CD4-positive, alpha-beta T cell treated with Interleukin-1 beta for 1 hour (primary cell): ENCODE results near the gene GLIS1.

ENCODE experiments used
- DNase-seq, 2 donors: peaks; one replicate each; pipeline ENCODE4 v3.0.0-alpha.2; 2020 to 2022

The GLIS1 gene

DNA sequence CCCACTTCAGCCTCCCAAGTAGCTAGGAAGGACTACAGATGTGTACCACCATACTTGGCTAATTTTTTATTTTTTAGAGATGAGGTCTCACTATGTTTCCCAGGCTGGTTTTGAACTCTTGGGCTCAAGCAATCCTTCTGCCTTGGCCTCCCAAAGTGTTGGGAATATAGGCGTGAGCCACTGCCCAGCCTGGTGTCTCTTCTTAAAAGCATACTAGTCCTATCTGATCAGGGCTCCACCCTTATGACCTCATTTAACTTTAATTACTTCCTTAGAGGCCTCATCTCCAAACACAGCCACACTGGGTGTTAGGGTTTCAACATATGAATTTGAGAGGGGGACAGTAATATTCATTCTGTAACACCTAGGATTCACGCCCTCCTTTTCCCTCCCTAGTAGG, 130.9 kb downstream of the GLIS1 start:
- DNase-seq: no peak

DNA sequence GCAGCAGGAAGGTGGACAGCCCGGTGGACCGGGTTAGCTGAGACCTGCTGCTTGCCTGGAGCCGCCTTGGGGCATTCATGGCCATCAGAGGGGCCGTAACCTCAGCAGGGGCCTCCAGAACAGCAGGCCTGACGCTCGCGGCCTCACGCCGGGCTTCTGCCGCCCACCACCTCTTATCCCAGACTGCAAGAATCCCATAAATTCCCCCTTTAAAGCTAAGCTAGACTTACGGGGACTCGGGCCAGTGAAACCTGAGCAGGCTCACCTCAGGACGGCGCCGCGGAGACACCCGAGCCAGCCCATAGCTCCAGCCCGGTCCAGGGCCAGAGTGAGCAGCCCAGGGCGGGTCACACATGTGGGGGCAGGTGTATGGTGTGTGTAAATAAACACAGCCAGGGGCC, 132.3 kb downstream of the GLIS1 start:
- DNase-seq: no peak

DNA sequence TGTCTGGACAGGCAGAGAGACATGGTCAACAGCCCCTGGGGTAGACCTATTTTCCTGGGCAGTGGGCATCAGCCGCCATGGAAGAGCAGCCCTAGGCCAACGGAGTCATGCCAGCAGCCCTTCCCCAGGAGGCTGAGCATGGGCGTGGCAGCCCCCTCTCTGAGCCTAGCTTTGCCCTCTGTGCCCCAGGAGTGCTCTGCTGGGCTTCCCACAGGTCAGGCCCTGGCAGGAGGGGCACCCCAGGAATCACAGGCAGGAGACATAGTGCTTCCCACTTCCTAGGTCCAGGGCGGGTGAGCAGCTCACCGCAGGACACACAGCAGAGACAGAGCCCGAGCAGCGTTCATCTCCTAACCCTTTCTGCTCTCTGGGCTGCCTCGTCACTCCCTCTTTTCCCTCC, 132.8 kb downstream of the GLIS1 start:
- no peak for DNase-seq

DNA sequence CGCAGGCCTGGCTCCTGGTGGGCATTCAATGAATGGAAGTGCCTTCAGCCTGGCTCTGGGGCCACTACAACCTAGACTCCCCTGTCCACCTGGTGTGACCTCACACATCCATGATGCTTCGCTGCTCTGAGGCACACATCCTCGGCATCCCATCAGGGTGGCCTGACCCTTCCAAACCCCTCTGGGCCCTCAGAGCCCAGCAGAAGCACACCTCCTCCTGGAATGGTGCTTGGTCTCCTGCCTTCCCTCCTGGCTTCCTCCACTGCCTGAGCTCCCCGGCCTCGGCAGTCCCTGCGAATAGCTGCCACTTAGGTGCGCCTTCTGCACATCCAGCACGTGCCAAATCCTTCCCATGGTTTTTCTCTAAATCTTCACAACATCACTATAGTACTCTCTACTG, 133.8 kb downstream of the GLIS1 start:
- DNase-seq: no peak

DNA sequence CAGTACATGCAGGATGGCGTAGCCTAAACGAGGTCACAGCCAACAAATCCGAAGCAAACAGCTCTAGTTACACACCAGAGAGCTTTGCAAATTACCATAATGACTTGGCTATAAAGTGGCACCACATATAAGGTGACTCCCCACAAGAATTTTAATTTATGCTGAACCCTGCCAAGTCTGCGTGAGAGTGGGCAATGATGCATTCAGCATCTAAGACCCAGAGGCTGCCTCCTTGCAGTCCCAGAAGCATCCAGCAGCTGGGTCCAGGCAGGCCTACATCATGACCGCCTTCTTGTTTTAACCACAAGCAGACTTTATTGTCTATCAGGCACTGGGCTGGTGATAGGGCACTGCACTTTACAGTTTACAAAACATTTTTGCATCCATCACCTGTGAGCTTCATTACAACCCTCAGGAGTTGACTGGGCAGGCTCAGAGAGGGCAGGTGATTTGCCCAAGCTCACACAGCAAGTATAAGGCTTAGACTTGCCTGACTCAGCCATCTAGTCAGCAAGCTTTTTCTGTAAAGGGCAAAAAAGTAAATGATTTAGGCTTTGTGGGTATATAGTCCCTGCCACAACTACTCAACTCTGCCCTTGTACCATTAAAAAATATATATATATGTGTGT, 134.6 kb downstream of the GLIS1 start:
- DNase-seq: no peak

DNA sequence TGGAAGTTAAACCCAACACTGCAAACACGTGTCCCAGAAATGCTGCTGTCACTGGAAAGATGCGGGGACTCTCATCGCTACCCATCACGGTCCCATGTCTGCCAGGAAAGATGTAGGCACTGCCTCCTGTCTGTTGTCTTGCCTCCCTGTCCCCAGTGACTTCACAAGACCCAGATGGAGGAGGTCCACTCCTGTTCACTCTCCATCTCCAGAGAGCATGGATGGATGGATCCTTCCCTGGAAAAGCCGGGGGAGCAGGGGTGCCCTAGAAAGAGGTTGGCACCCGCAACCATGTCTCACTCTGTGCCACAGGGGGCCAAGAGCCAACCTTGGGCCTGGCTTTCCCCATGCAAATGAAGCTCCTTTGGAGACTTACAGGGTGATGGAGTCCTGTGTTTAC, 135.5 kb downstream of the GLIS1 start:
- DNase-seq: no peak

DNA sequence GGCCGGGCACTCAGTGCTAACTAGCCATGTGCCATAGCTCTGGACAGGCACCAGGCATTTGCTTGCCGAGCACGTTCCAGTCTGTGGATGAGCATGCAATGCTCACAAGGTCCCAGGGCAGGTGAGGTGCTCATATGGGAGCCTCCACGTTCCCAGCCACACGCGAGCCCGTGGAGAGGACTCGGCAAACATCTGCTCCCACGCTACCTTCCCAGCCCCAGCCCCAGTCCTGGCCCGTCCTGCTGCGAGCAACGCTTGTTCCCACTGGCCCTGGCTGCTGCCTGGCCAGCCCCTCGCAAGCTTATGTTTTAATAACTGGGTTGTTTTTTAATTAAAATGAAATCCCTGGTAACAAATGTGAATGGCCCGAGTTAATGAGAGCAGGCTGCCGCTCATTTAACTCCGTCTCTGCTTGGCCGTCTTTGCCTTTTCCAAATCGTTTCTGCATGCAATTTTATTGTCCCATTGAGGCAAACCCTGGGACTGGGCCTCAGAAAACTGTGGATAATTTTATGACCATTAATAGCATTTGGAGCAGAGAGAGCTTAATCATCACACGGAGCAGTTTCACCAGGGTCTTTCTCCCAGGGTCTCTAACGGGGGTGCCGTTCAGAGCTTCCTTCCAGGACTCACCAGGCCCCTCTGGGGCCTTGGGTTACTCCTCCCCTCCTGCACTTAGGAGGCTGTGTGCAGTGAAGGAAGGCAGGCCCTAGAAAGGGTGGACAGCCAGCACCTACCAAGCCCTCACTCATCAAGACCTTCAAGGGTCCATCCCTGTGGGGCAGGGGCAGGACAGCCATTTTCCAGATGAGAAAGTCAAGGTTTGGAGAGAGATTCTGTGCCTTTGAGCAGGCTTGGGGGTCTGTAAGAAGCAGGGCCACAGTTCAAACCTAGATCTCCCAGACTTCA, 136.8 kb downstream of the GLIS1 start:
- DNase-seq: no peak

DNA sequence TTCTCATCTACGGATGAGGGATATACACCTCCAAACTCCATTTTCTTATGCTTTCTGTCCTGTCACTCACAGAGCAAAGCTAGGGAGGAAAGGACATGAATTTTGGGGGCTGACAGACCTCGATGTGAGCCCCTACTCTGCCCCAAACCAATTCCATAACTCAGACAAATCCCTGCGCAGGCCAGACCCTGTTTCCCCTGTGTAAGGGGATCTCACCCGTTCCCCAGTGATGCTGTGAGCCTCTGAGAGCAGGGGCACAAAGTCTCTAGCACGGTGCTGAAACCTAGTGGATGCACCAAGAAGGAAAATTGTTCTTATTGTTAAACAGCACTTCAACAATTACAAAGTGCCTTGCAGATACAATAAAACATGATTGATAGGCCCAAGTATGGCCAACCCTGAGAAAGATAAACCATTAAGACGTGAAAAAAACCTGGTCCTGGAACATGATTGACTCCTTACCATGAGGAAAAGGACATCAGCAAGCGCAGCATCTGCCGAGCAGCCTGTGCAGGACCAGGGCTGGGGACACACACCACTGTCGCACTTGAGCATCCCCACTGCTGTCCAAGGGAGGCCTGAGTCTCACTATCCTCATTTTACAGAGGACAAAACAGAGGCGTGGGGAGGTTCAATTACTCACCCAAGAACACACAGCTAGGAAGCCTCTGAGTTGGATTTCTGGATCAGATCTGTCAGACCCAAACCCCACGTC, 137.8 kb downstream of the GLIS1 start:
- DNase-seq: no peak

DNA sequence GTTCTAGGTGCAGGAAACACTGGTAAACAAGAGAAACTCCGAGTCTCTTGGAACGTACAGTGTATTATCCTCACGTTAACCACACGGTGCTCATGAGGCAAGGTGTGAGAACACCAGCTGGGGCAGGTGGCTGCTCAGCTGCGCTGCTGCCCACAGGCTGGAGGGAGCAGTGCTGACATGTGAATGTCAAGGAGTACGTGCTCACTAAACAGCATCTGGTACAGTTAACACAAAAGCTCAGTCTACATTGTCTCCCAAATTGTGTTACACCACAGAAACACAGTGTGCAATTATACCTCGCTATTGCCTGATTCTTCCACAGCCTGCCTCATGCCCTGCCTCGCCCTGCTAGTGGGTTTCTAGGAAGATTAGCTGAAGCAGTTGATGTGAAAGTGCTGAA, 138.4 kb downstream of the GLIS1 start:
- DNase-seq: peak; percentile 29 to 36

DNA sequence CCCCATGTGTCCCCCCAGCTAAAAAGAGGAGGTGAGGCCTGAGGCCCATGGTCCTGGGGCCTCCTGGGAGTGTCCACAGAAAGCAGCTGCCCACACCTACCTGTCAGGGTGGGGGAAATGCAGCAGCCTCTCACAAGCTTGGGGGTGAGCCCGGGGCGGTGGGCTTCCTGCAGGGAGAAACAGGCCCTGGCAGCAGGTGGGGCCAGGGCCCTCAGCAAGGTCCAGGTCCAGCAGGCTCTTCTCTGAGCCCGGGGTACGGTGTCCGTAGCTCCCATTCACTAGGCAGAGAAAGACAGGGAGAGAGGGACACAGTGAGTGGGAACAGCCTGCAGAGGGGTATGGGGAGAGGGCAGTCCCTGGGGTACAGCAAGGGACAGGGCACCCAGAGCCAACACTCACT, 139.0 kb downstream of the GLIS1 start:
- no peak for DNase-seq

DNA sequence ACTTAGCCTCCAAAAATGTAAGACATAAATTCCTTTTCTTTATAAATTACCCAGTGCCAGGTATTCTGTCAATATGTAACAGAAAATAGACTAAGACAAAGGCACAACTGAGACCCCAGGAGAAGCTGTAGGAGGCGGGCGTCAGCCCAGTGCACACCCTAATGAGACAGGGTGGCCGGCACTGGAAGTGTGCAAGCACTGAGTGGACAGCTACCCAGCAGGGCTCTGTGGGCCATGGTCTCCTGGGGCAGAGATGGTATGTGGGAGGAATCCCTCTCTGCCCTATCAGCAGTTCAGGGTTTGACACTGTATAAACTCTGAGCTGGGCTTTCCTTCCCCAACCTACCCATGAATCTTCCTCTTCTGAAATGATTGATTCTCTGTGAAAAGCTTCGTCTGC, 139.5 kb downstream of the GLIS1 start:
- DNase-seq: no peak

DNA sequence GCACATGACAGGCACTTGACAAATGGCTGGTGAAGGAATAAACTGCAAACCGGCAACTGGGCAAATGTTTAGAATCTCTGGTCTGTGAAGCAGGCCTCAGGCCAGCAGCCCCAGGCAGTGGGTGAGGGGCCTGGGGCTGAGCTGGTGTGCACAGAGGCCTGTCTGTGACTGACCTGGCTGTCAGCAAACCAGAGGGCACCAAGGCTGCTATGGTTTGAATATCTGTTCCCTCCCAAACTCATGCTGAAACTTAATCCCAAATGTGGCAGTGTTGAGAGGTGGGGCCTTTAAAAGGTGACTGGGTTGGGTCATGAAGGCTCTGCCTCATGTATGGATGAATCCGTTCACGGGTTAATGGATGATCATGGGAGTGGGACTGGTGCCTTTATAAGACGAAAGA, 140.0 kb downstream of the GLIS1 start:
- no peak for DNase-seq

DNA sequence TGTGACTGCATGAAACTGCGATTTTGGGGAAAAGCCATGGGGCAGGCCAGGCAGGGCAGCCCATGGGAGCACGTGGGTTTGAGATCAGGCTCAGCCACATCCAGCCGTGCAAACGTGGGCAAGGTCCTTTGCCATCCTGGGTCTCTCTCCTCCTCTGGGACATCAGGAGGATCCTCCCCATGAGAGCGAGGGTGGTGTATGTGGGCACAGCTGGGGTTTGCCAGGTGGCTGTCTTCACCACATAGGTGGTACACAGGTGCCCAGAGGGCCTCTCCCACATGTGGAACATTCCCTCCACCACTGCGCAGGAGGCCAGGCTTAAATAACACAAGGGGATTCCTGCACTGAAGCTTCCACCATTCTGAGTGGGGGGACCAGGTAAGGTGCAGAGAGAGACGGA, 143.1 kb downstream of the GLIS1 start:
- no peak for DNase-seq

DNA sequence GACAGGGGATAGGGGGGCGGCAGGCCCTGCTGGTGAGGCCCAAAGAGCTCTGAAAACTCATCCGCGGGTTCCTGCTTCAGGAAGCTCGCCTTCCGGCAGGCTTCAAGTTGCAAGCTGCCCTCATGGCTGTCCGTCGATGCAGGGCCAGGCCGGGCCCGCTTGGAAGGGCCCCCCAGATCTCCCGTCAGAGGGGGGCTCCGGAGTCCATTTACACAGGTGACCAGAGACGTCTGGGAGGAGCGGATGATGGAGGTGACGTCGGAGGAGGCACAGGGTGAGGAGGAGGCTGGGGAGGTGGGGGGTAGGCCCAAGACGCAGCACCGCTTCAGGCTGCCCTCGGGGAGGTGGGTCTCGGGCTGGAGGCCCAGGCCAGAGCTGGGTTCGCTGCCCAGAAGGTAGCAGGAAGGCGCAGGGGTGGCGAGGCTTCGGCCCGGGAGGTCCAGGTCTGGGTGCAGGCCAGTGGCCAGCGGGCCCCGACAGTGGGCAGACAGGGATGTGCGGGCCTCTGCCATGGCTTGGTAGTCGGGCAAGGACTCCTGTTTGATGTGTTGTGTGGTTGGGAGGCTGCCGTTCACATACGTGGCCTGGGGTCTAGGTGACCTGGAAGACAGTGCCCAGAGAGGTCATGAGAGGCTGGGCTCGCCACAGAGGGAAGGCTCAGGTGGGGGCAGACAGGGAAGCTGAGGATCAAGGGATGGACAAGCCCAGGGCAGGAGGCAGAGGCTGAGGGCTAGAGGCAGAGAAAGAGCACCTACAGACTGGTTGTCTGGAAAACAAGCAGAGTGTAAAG, 144.4 kb downstream of the GLIS1 start:
- no peak for DNase-seq

DNA sequence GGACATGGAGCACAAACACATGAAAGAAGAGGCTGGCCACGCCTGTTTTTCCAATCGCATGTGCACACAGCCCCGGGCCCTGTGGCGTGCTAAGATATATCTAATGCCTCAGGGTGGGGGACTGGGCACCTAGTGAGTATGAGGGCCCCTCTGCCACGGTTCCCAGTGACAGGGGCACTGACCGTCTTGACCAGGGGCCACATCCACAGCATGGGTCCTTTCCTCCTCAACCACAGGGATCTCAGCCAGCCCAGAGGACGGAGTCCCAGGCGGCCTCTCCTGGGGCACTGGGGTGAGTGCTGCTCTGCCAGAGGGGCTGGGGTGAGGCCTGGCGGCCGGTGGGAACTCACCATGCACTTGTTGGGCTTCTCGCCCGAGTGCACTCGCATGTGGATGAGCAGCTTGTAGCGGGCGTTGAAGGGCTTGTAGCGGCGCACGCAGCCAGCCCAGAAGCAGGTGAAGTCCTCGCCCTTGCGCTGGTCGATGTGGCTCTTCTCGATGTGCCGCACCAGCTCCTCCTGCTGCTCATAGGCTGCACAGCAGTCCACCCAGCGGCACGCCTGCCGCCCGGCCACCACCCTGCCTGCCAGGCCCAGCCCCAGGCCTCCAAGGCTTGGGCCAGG, 145.1 kb downstream of the GLIS1 start:
- DNase-seq: no peak

DNA sequence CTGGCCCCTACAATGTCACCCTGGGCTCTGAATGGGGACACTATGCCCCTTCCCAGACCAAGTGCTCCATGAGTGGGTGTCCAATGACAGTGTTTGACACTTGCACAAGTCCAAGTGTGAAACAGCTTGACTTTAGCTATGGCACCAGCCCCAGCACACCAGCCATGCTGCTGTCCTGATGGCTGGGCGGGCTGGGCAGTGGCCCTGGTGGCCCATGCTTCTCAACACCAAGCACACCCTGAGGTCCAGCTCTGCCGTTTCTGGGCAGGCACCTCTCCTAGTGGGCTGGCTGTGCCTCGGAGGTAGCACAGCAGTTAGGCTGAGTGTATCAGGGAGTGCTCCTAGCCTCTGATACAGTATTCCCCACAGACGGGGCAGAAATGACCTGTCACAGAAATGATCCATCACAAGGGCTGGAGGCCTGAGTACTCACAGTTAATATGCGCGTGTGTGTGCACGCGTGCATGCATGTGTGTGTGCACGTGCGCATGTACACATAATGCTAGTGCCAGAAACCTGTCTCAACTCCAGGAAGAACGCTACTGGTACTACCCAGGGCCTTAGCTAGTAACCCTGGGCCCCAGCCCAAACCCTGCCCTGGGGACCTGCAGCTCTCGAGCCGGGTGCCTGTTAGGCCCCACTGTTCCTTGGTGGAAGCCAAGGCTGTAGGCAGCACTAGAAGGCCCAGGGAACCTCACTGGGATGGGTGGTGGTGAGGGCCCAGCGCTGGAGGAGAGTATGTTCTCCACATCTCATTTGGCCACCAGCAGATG, 145.8 kb downstream of the GLIS1 start:
- DNase-seq: no peak

DNA sequence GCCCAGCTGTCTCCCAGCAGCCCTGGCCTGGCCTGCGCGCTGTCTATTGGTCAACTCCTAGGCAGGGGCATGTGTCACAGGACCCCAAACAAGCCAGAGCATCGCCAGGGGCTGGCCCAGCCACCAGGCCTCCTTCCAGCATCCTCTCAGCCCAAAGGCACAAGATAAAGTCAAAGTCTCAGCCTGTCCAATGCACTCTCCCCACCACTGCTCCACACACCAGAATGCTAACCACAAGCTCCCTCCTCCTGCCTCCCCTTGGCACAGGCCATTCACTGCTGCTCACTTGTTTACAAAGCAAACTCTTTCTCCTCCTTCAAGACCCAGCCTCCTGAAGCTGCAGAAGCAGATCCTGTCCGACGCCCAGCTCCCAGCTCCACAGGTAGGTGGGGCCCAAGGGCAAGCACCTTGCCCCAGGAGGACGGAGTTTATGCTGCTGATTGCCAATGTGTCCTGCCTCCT, 146.4 kb downstream of the GLIS1 start:
- no peak for DNase-seq

DNA sequence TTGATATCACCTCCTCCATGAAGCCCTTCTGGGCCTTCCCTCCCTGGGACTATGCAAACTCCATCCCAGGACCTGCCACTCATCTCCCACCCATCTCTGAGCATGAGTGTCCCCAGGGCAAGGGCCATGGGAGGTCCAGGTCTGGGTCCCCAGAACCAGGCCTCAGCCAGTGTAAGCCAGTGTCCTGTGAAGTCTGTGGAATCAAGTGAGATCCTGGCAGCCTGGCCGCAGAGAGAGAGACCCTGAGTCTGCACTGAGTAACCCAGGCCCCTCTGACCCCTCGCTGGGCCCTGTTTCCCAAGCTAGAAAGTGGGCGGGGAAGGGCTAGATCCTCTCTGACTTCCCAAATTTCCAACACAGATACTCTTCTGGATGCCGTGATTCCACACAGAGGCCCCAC, 147.0 kb downstream of the GLIS1 start:
- DNase-seq: no peak

DNA sequence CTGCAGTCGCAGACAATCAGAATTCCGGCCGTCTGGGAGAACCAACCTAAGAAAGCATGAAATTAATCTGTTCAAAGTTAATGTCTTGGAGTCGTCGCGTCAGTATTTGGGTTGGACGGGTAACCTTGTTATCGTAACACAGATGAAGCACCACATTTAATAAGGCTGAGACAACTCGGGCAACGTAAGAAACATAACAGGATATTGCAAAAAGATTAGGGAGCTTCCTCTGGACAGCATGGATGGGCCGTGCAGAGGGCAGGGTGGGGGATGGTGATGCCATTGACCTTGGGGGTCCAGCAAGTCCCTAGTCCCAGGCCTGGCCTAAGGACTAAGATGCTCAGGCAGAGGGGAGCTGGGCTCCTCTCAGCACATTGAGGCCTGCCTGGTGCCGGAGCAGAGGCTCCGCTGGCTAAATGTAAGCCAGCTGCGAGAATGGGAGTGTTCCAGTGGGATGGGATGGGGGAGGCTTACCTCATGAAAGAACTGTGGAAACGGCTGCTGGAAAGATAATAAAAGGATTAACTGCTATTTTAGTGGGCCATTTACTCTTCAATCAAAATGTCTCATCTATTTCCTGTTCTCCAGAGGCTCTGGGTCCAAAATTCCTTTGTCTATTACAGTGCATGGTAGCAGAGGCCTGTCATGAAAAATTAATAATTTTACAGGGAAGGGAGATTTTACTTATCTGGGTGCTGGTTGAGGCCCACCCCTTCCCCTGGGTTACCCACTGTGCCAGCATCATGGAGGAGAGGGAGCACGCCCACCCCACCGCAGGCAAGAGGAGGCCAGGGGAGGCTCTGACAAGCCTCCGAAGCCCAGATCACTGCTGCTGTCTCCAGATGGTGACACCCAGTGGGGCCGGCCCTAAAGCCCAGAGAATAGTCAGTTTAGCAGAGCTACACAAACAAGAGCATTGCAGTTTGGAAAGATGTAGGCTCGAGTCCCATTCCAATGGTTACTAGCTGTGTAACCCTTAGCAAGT, 148.1 kb downstream of the GLIS1 start:
- no peak for DNase-seq

DNA sequence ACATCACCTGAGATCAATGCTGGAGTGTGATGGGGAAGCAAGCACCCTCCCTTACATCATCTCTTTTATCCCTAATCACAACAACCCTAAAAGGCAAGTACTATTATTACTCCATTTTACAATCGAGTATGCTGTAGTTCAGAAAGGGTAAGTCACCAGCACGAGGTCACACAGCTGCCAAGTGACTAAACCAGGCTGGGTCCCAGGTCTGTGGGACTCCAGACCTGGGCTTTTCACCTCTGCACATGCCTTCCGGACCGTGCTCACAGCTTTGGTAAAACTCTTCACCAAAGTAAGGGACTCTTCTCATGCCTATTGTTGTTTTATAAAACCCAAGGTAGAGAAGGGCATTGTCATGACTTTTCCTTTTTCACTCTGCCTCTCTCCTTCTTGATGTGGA, 148.9 kb downstream of the GLIS1 start:
- DNase-seq: no peak
